ENCODE measurements around the gene CHST4. TPM values are rescaled to one million over a fixed set of nuclear protein-coding genes. Genes with fewer than 3 reads are reported as not detected.

CHST4 gene
- total and polyA plus RNA-seq, 2 donors from 2014 or later = not detected

DNA sequence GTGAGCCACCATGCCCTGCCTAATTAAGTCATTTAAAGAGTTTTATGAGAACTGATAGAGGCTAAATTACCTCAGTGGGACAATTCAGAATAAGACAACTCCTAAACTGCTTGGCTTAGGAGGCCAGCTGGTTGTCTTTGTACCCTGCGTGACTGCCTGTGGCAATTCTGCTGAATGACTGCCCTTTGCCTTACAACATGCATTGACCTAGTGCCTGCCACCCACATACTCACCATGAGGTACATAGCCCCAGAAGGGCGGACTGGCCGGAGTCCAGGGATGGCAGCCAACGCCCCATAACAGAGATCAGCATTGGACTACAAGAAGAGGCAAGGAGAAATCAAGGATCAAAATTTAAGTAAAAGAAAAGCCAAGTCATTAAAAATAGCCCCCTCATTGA is 43.4 kb downstream of the CHST4 start:
- H3K27me3 ChIP-seq (ENCODE audit: control insufficient read depth, insufficient read depth, low read length) = no peaks in the 10 kb centered on the region
- DNase-seq (no peak), FAIRE-seq (no peak)
- no peak overlapping the region for H3K4me3 ChIP-seq (ENCODE audit: low read length in 3 of 3)
- H3K27ac ChIP-seq (ENCODE audit: low read depth in 2 of 2, low read length in 2 of 2) = no peak overlapping the region
- intact Hi-C loops (cut with DNase I) = no loop called here
- H3K9ac ChIP-seq (ENCODE audit: low read length in 3 of 3) = no peak overlapping the region
- peaks cover 0 to 7% (median 0%) of the 10 kb centered on the region in 3 donors for H3K4me1 ChIP-seq (ENCODE audit: control insufficient read depth in 2 of 3, insufficient read depth in 2 of 3, low read depth in 1 of 3, low read length in 3 of 3)
- H3K9me3 ChIP-seq (ENCODE audit: control insufficient read depth in 2 of 3, insufficient read depth in 1 of 3, low read length in 3 of 3) = no peaks in the 10 kb centered on the region
- TF ChIP-seq, protein P1, sequence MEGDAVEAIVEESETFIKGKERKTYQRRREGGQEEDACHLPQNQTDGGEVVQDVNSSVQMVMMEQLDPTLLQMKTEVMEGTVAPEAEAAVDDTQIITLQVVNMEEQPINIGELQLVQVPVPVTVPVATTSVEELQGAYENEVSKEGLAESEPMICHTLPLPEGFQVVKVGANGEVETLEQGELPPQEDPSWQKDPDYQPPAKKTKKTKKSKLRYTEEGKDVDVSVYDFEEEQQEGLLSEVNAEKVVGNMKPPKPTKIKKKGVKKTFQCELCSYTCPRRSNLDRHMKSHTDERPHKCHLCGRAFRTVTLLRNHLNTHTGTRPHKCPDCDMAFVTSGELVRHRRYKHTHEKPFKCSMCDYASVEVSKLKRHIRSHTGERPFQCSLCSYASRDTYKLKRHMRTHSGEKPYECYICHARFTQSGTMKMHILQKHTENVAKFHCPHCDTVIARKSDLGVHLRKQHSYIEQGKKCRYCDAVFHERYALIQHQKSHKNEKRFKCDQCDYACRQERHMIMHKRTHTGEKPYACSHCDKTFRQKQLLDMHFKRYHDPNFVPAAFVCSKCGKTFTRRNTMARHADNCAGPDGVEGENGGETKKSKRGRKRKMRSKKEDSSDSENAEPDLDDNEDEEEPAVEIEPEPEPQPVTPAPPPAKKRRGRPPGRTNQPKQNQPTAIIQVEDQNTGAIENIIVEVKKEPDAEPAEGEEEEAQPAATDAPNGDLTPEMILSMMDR (IDR thresholded peaks at IDR 0.05; ENCODE audit: borderline replicate concordance, extremely low read depth, insufficient read depth) = no peak
- H3K36me3 ChIP-seq (ENCODE audit: control insufficient read depth in 2 of 3, insufficient read depth in 3 of 3, low read length in 3 of 3) = no peaks in the 10 kb centered on the region

DNA sequence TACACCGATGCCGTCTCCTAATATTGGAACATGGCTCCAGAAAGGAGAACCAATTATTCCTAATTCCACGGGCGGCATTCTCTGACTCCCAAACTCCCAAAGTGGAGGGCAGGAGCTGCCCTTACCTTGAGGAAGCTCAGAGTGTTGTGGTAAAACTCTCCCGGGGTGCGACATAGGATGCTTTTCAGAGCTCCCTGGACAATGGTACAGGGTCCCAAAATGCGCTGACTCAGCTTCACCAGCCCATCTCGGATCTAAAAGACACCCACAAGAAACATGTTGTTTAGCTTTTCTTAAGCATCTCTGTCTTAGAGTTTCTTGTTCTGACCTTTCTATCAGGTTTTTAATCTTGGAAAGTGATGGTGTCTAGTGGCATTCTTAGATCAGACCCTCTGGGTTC is 43.9 kb downstream of the CHST4 start:
- intact Hi-C loops (cut with DNase I) = no loop called here
- FAIRE-seq (no peak), DNase-seq (no peak)
- Histone ChIP-seq H3K4me1 (ENCODE audit: control insufficient read depth in 2 of 3, insufficient read depth in 2 of 3, low read depth in 1 of 3, low read length in 3 of 3) (peaks cover 0 to 7% (median 0%) of the 10 kb centered on the region in 3 donors), H3K9me3 (ENCODE audit: control insufficient read depth in 2 of 3, insufficient read depth in 1 of 3, low read length in 3 of 3) (no peaks in the 10 kb centered on the region), H3K27me3 (ENCODE audit: control insufficient read depth, insufficient read depth, low read length) (no peaks in the 10 kb centered on the region), H3K9ac (ENCODE audit: low read length in 3 of 3) (no peak overlapping the region), H3K27ac (ENCODE audit: low read depth in 2 of 2, low read length in 2 of 2) (no peak overlapping the region), H3K4me3 (ENCODE audit: low read length in 3 of 3) (no peak overlapping the region), H3K36me3 (ENCODE audit: control insufficient read depth in 2 of 3, insufficient read depth in 3 of 3, low read length in 3 of 3) (no peaks in the 10 kb centered on the region)
- TF ChIP-seq, protein P1 (IDR thresholded peaks at IDR 0.05; ENCODE audit: borderline replicate concordance, extremely low read depth, insufficient read depth) = no peak

DNA sequence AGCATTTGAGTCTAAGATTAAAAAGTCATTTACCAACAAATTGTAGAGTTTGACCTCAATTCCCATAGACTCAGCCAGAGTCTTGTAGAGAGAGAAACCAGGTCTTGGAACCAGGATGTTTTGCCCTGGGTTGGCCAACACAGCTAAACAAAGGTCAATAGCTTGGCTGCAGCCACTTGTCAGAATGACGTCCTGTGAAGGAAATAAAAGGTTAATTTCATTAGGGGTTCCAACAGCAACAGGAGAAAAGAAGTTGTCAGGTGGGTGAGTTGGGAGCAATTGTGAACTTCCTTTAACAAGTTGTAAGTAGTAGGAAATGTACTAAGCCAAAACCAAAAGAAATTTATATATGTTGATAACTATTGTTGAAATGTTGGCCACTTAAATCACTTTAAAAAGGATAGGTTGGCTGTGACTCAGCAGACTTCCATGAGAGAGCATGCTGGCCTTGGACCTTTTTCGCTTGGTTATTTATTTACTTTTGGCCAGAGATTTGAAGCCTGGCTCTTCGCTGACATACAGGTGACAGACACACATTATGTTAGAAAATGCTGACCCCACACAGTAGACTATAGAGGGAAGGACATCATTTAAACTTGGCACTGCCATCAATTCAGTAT is 46.4 kb downstream of the CHST4 start:
- Histone ChIP-seq H3K4me3 (ENCODE audit: low read length in 3 of 3) (no peak overlapping the region), H3K9me3 (ENCODE audit: control insufficient read depth in 2 of 3, insufficient read depth in 1 of 3, low read length in 3 of 3) (no peaks in the 10 kb centered on the region), H3K27me3 (ENCODE audit: control insufficient read depth, insufficient read depth, low read length) (no peaks in the 10 kb centered on the region), H3K27ac (ENCODE audit: low read depth in 2 of 2, low read length in 2 of 2) (no peak overlapping the region), H3K36me3 (ENCODE audit: control insufficient read depth in 2 of 3, insufficient read depth in 3 of 3, low read length in 3 of 3) (no peaks in the 10 kb centered on the region), H3K9ac (ENCODE audit: low read length in 3 of 3) (no peak overlapping the region), H3K4me1 (ENCODE audit: control insufficient read depth in 2 of 3, insufficient read depth in 2 of 3, low read depth in 1 of 3, low read length in 3 of 3) (peaks cover 0 to 7% (median 0%) of the 10 kb centered on the region in 3 donors)
- intact Hi-C loops (cut with DNase I) = no loop called here
- TF ChIP-seq, protein P1 (IDR thresholded peaks at IDR 0.05; ENCODE audit: borderline replicate concordance, extremely low read depth, insufficient read depth) = no peak
- peak; percentile 3 for FAIRE-seq
- DNase-seq = no peak

Measured in kidney (tissue), 14 donors.